Progenitor cell of endocrine pancreas (in vitro differentiated cells): ENCODE results near the gene HMOX2. TPM values are rescaled to one million over a fixed set of nuclear protein-coding genes. Genes with fewer than 3 reads are reported as not detected.

Source experiments
- DNase-seq: peaks from one replicate; pipeline ENCODE4 v3.0.0; 2021; ENCODE audit warnings: low spot score; ENCODE audit not compliant: unreplicated experiment
- H3K27ac Mint-ChIP-seq: 2 replicates; pipeline ENCODE4 v1.8.0; 2021; ENCODE audit warnings: mild to moderate bottlenecking, moderate library complexity, mixed read lengths
- H3K27me3 Mint-ChIP-seq: 2 replicates; pipeline ENCODE4 v1.8.0; 2021; ENCODE audit warnings: mixed read lengths
- H3K36me3 Mint-ChIP-seq: 2 replicates; pipeline ENCODE4 v1.8.0; 2022; ENCODE audit warnings: mixed read lengths; ENCODE audit not compliant: insufficient read depth
- H3K4me1 Mint-ChIP-seq: 2 replicates; pipeline ENCODE4 v1.8.0; 2021; ENCODE audit warnings: low read depth, mixed read lengths
- H3K4me3 Mint-ChIP-seq: 2 replicates; pipeline ENCODE4 v1.8.0; 2021; ENCODE audit warnings: low read depth, mild to moderate bottlenecking, moderate library complexity, mixed read lengths
- H3K9me3 Mint-ChIP-seq: 2 replicates; pipeline ENCODE4 v1.8.0; 2021; ENCODE audit warnings: low read depth, mixed read lengths
- CTCF ChIP-seq: fragments of 200-600 bp; sonication (generic); IDR thresholded peaks from one replicate; pipeline ENCODE4 v1.5.0; 2021; ENCODE audit warnings: antibody characterized with exemption, mild to moderate bottlenecking; ENCODE audit not compliant: unreplicated experiment
- total RNA-seq: library from RNA; stranded (reverse); gene quantifications from 2 replicates; pipeline ENCODE4 v1.2.1, GENCODE V29; 2021

The HMOX2 gene
- total RNA-seq, 1 donor from 2014 or later: 30.1 TPM

GRCh38 chr16:4501071-4501478 lies 24.9 kb downstream of the HMOX2 start:
- TF ChIP-seq CTCF: no peak

GRCh38 chr16:4505356-4506147 lies 29.4 kb downstream of the HMOX2 start:
- H3K4me1 Mint-ChIP-seq: peaks cover 13% of the 10 kb centered on the region
- no peak overlapping the region for H3K4me3 Mint-ChIP-seq
- H3K27ac Mint-ChIP-seq: no peak overlapping the region
- TF ChIP-seq CTCF: no peak
- no peaks in the 10 kb centered on the region for H3K9me3 Mint-ChIP-seq
- peaks cover 5% of the 10 kb centered on the region for H3K36me3 Mint-ChIP-seq
- H3K27me3 Mint-ChIP-seq: no peaks in the 10 kb centered on the region
- DNase-seq: no peak

More at GRCh38 chr16:4501071-4501478, 24.9 kb downstream of the HMOX2 start:
- Mint-ChIP-seq H3K4me3 (no peak overlapping the region), H3K27ac (peak overlapping the region; percentile 94), H3K4me1 (peaks cover 23% of the 10 kb centered on the region), H3K36me3 (no peaks in the 10 kb centered on the region), H3K9me3 (no peaks in the 10 kb centered on the region), H3K27me3 (no peaks in the 10 kb centered on the region)
- DNase-seq: no peak

GRCh38 chr16:4506450-4506849 lies 30.3 kb downstream of the HMOX2 start:
- peak; percentile 81 for TF ChIP-seq CTCF
- Mint-ChIP-seq H3K36me3 (peaks cover 5% of the 10 kb centered on the region), H3K27me3 (no peaks in the 10 kb centered on the region), H3K4me1 (peaks cover 4% of the 10 kb centered on the region), H3K9me3 (no peaks in the 10 kb centered on the region), H3K4me3 (no peak overlapping the region), H3K27ac (no peak overlapping the region)
- DNase-seq: peak; percentile 17

- no peak for TF ChIP-seq CTCF
- H3K9me3 Mint-ChIP-seq: no peaks in the 10 kb centered on the region
These were observed 31.6 kb downstream of the HMOX2 start for GRCh38 chr16:4507588-4508345.

GRCh38 chr16:4508806-4509205 lies 32.6 kb downstream of the HMOX2 start:
- Mint-ChIP-seq H3K27ac (no peak overlapping the region), H3K4me1 (no peaks in the 10 kb centered on the region), H3K9me3 (no peaks in the 10 kb centered on the region), H3K36me3 (peaks cover 7% of the 10 kb centered on the region), H3K27me3 (no peaks in the 10 kb centered on the region), H3K4me3 (no peak overlapping the region)
- no peak for TF ChIP-seq CTCF
- DNase-seq: no peak

More at GRCh38 chr16:4507588-4508345, 31.6 kb downstream of the HMOX2 start:
- Mint-ChIP-seq H3K36me3 (peaks cover 7% of the 10 kb centered on the region), H3K27ac (no peak overlapping the region), H3K4me3 (no peak overlapping the region), H3K4me1 (no peaks in the 10 kb centered on the region), H3K27me3 (no peaks in the 10 kb centered on the region)
- DNase-seq: no peak
